HEK293T (cell line): Measurements from ENCODE around the gene QSOX2.

Experiments
- CTCF ChIA-PET: fragments of 350-600 bp; formaldehyde crosslinking; extraction: SDS; loops from one replicate; lab custom pipeline; 2021; ENCODE audit warnings: antibody characterized with exemption, inconsistent platforms; lab: Yijun Ruan, JAX
- POLR2A ChIA-PET: fragments of 350-600 bp; formaldehyde crosslinking; extraction: SDS; loops from one replicate; lab custom pipeline; 2020; ENCODE audit warnings: antibody characterized with exemption, inconsistent platforms; lab: Yijun Ruan, JAX
- DNase-seq: peaks from one replicate; pipeline ENCODE4 v3.0.0; 2012; ENCODE audit warnings: mixed read lengths; ENCODE audit errors: extremely low spot score
- ARNT ChIP-seq: fragments of 450-650 bp; IDR thresholded peaks from 2 replicates; pipeline ENCODE4 v1.6.1; 2017; ENCODE audit warnings: mild to moderate bottlenecking
- BHLHE40 ChIP-seq: fragments of 450-650 bp; IDR thresholded peaks from 2 replicates; pipeline ENCODE4 v1.6.1; 2016; ENCODE audit warnings: mild to moderate bottlenecking, moderate library complexity, borderline replicate concordance
- CTBP1 ChIP-seq: fragments of 450-650 bp; IDR thresholded peaks from 2 replicates; pipeline ENCODE4 v1.6.1; 2016; ENCODE audit warnings: borderline replicate concordance
- ELF4 ChIP-seq: fragments of 450-650 bp; IDR thresholded peaks from 2 replicates; pipeline ENCODE4 v1.6.1; 2017; ENCODE audit warnings: antibody characterized with exemption
- FOXA1 ChIP-seq: fragments of 450-650 bp; IDR thresholded peaks from 2 replicates; pipeline ENCODE4 v1.6.1; 2016; ENCODE audit warnings: mild to moderate bottlenecking
- FOXK2 ChIP-seq: fragments of 450-650 bp; IDR thresholded peaks from 2 replicates; pipeline ENCODE4 v1.6.1; 2016; ENCODE audit warnings: mild to moderate bottlenecking
- FOXM1 ChIP-seq: fragments of 450-650 bp; IDR thresholded peaks from 2 replicates; pipeline ENCODE4 v1.6.1; 2017; ENCODE audit warnings: mild to moderate bottlenecking, borderline replicate concordance
- HDGF ChIP-seq: fragments of 450-650 bp; IDR thresholded peaks from 2 replicates; pipeline ENCODE4 v1.6.1; 2017; ENCODE audit warnings: antibody characterized with exemption, borderline replicate concordance
- L3MBTL2 ChIP-seq: fragments of 450-650 bp; conservative IDR thresholded peaks from 2 replicates; pipeline ENCODE4 v1.6.1; 2016; ENCODE audit warnings: mild to moderate bottlenecking
- LEF1 ChIP-seq: fragments of 450-650 bp; IDR thresholded peaks from 2 replicates; pipeline ENCODE4 v1.6.1; 2017; ENCODE audit warnings: mild to moderate bottlenecking, borderline replicate concordance
- NFRKB ChIP-seq: fragments of 450-650 bp; IDR thresholded peaks from 2 replicates; pipeline ENCODE4 v1.6.1; 2016; ENCODE audit warnings: mild to moderate bottlenecking, moderate library complexity
- PKNOX1 ChIP-seq: fragments of 450-650 bp; IDR thresholded peaks from 2 replicates; pipeline ENCODE4 v1.6.1; 2016
- SP1 ChIP-seq: fragments of 450-650 bp; IDR thresholded peaks from 2 replicates; pipeline ENCODE4 v1.6.1; 2017
- SUZ12 ChIP-seq: fragments of 450-650 bp; IDR thresholded peaks from 2 replicates; pipeline ENCODE4 v1.6.1; 2016; ENCODE audit warnings: mild to moderate bottlenecking
- TARDBP ChIP-seq: fragments of 450-650 bp; IDR thresholded peaks from 2 replicates; pipeline ENCODE4 v1.6.1; 2016
- ZNF384 ChIP-seq: fragments of 450-650 bp; IDR thresholded peaks from 2 replicates; pipeline ENCODE4 v1.6.1; 2016

The QSOX2 gene

DNA sequence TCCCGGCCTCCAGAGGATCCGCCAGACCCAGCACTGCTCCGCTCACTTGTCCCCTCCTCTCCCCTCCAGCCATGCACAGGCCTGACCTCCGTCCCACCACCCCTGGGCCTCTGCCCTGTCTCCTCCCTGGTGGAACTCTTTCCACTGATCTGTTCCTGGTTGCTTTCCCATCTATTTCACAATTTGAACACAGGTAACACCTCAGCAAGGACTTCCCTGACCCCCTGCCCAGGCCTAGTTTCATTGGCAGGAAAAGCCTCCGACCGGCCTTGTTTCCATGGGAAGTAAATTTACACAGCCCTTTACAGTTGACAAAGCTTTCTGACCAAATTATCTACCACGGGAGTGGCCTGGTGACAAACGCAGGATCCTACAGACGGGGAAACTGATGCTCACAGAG, 14.8 kb downstream of the QSOX2 start:
- ChIA-PET CTCF (interaction anchor here (0.6 kb wide), 1 partner anchor 627 kb away, joined by 3 read pairs; no protein-coding TSS in a partner anchor), POLR2A (no interaction called here)
- DNase-seq = no peak
- no peak for TF ChIP-seq SP1

- DNase-seq = no peak
- CTCF ChIA-PET = interaction anchor here (0.6 kb wide), 1 partner anchor 627 kb away, joined by 3 read pairs; no protein-coding TSS in a partner anchor
- TF ChIP-seq FOXM1 = no peak
- no peak for TF ChIP-seq HDGF
- no peak for TF ChIP-seq SP1
- TF ChIP-seq SUZ12 = no peak
- TF ChIP-seq L3MBTL2 = no peak
- no peak for TF ChIP-seq LEF1
- TF ChIP-seq BHLHE40 = no peak
- TF ChIP-seq TARDBP = no peak
- no peak for TF ChIP-seq FOXA1
- no peak for TF ChIP-seq NFRKB
- POLR2A ChIA-PET = no interaction called here
Observed at GRCh38 chr9:136230365-136230764, 15.2 kb downstream of the QSOX2 start.

- ChIA-PET CTCF (no interaction called here), POLR2A (no interaction called here)
- no peak for DNase-seq
- no peak for TF ChIP-seq FOXK2
- no peak for TF ChIP-seq SP1
- no peak for TF ChIP-seq TARDBP
- no peak for TF ChIP-seq LEF1
- no peak for TF ChIP-seq CTBP1
- TF ChIP-seq SUZ12 = no peak
- TF ChIP-seq HDGF = no peak
- TF ChIP-seq FOXA1 = no peak
Observed at GRCh38 chr9:136229096-136230065, 16.2 kb downstream of the QSOX2 start.

- ChIA-PET POLR2A (no interaction called here), CTCF (no interaction called here)
- TF ChIP-seq FOXM1 (no peak), NFRKB (no peak), FOXA1 (no peak), LEF1 (no peak), HDGF (no peak), ARNT (no peak), CTBP1 (no peak), TARDBP (no peak), ELF4 (no peak), L3MBTL2 (no peak), SP1 (no peak), BHLHE40 (no peak), SUZ12 (no peak), ZNF384 (no peak), PKNOX1 (no peak), FOXK2 (no peak)
- no peak for DNase-seq
Observed at GRCh38 chr9:136228107-136228875, 17.3 kb downstream of the QSOX2 start.

DNA sequence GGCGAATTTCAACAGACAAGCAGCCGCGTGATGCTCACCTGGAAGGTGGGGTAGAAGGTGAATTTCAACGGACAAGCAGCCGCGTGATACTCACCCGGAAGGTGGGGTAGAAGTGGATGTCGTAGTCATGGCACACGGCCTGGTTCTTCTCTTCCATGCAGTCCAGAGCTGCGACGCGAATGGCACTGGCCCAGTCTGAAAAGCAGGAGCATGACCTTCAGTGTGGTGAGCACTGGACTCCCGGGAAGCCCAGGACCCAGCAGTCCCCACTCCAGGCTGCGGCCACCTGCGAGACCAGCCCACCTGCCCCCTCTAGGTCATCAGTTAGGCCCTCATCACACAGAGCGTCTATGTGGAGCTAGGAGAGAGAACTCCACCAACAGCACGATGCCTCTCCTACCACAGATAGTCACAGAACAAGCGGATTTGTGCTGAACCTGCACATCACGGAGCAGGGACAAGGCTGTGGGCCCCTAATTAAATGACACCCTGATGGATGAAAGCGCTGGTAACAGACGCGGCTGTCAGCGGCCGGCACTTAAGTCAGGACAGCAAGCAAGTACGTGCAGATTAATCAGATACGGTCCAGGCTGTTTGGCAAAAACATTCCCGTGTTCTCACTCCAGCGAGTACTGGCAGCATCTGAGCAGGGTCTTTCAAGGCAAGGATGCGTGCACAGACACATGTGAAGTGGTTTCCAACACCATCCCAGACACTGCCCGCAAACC, 18.8 kb downstream of the QSOX2 start:
- TF ChIP-seq PKNOX1 (no peak), TARDBP (no peak)
- CTCF ChIA-PET = no interaction called here
- DNase-seq = no peak
- POLR2A ChIA-PET = no interaction called here

DNA sequence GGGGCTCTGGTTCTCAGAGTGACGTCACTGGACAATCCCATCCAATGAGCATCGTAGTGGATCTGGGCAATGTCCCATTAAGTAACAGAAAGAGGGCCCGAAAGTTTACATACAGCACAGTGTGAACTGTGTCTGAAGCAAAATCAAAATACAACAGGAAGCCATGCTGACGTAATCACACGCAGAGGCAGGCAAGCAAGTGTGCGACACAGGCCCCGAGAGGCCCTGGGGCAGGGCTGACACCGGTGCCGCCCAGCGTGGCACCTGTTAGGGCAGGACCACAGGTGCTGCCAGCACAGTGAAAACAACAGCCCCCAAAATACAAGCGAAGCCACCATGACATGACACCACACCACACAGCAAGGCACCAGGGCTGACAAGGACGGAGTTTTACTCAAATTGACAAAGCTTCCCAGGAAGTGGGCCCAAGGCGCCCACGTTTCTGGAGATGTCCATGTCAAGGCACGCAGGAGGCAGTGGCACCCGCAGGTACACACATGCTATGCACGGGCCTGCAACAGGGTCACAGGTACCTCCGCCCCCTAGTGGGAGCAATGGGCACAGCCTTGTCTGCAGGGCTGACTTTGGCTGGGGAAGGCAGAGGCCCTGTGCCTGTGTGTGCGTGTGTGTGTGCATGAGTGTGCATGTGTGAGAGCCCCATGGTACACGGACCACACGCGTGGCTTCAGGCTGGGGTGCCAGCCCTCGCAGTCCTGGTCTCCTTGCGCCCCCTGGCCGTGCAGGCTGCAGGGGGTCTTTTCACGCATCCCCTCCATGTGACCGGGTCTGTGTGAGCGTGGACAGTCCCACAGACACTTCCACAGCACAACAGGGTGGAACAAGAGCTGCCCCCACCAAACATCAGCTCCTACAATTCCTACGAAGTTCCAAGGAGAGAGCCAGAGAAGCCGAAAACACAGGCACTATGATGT, 19.6 kb downstream of the QSOX2 start:
- ChIA-PET CTCF (no interaction called here), POLR2A (no interaction called here)
- TF ChIP-seq FOXA1 = no peak
- 0 out of 2 replicates have a peak, but pooled peaks have one; percentile 31 for TF ChIP-seq HDGF
- peak; percentile 82 for DNase-seq
